HepG2 (cell line): Measurements from ENCODE around the gene C6orf62. TPM values are rescaled to one million over a fixed set of nuclear protein-coding genes. Genes with fewer than 3 reads are reported as not detected.

Experiments used
- BHLHE40 ChIP-seq: IDR thresholded peaks from 2 replicates; pipeline ENCODE4 v1.6.1; 2011; ENCODE audit warnings: low read length, improper control_type of control experiment
- DMAP1 ChIP-seq: IDR thresholded peaks from 2 replicates; pipeline ENCODE4 v1.6.1; 2016
- GATAD2A ChIP-seq: IDR thresholded peaks from 2 replicates; pipeline ENCODE4 v1.6.1; 2016
- HIVEP1 ChIP-seq: sonication (generic); formaldehyde crosslinking; IDR thresholded peaks from 2 replicates; pipeline ENCODE4 v1.4.0; 2020; ENCODE audit warnings: mild to moderate bottlenecking, missing genetic modification reagents
- IRF1 ChIP-seq: sonication (generic); formaldehyde crosslinking; IDR thresholded peaks from 2 replicates; pipeline ENCODE4 v1.4.0; 2020; ENCODE audit warnings: low read depth, mild to moderate bottlenecking, missing genetic modification reagents
- KDM2A ChIP-seq: sonication (generic); formaldehyde crosslinking; IDR thresholded peaks from 2 replicates; pipeline ENCODE4 v1.4.0; 2020; ENCODE audit warnings: low read depth, missing genetic modification reagents, borderline replicate concordance
- NAIF1 ChIP-seq: sonication (generic); formaldehyde crosslinking; IDR thresholded peaks from 2 replicates; pipeline ENCODE4 v1.5.0; 2020; ENCODE audit warnings: mild to moderate bottlenecking, missing genetic modification reagents, borderline replicate concordance
- NFAT5 ChIP-seq: sonication (generic); formaldehyde crosslinking; IDR thresholded peaks from 2 replicates; pipeline ENCODE4 v1.4.0; 2020; ENCODE audit warnings: missing genetic modification reagents
- NFKBIZ ChIP-seq: IDR thresholded peaks from 2 replicates; pipeline ENCODE4 v1.6.1; 2018; ENCODE audit warnings: missing genetic modification reagents, missing compliant biosample characterization
- PAWR ChIP-seq: sonication (generic); formaldehyde crosslinking; IDR thresholded peaks from 2 replicates; pipeline ENCODE4 v1.4.0; 2020; ENCODE audit warnings: missing genetic modification reagents, mild to moderate bottlenecking, borderline replicate concordance
- PHF8 ChIP-seq: sonication (generic); formaldehyde crosslinking; IDR thresholded peaks from 2 replicates; pipeline ENCODE4 v1.5.0; 2020; ENCODE audit warnings: missing genetic modification reagents
- RELA ChIP-seq: sonication (generic); formaldehyde crosslinking; IDR thresholded peaks from 2 replicates; pipeline ENCODE4 v1.4.0; 2020; ENCODE audit warnings: missing genetic modification reagents
- SIN3B ChIP-seq: fragments of 150-350 bp; IDR thresholded peaks from 2 replicates; pipeline ENCODE4 v1.6.1; 2014; ENCODE audit warnings: low read length
- TFDP2 ChIP-seq: sonication (generic); formaldehyde crosslinking; IDR thresholded peaks from 2 replicates; pipeline ENCODE4 v1.4.0; 2020; ENCODE audit warnings: missing genetic modification reagents
- YEATS4 ChIP-seq: sonication (generic); formaldehyde crosslinking; IDR thresholded peaks from 2 replicates; pipeline ENCODE4 v1.4.0; 2020; ENCODE audit warnings: missing genetic modification reagents, borderline replicate concordance
- YY1 ChIP-seq: IDR thresholded peaks from 2 replicates; pipeline ENCODE4 v1.6.1; 2011; ENCODE audit warnings: low read length, low read depth, moderate library complexity, mild to moderate bottlenecking; ENCODE audit not compliant: insufficient read depth, insufficient replicate concordance
- ZFP36L2 ChIP-seq: sonication (generic); formaldehyde crosslinking; IDR thresholded peaks from 2 replicates; pipeline ENCODE4 v1.4.0; 2020; ENCODE audit warnings: missing genetic modification reagents
- ZNF282 ChIP-seq: fragments of 450-650 bp; IDR thresholded peaks from 2 replicates; pipeline ENCODE4 v1.6.1; 2018; ENCODE audit not compliant: partially characterized antibody
- ZNF558 ChIP-seq: sonication (generic); formaldehyde crosslinking; IDR thresholded peaks from 2 replicates; pipeline ENCODE4 v1.9.0; 2022; ENCODE audit warnings: mild to moderate bottlenecking, missing genetic modification reagents, borderline replicate concordance
- ZNF614 ChIP-seq: IDR thresholded peaks from 2 replicates; pipeline ENCODE4 v1.6.1; 2018; ENCODE audit warnings: missing biosample characterization, missing genetic modification reagents, inconsistent platforms, borderline replicate concordance
- polyA plus RNA-seq, 8 experiments: library from polyadenylated mRNA; depleted of rRNA in 3 of 8; stranded (reverse) in 7 of 8; unstranded in 1 of 8; fragments of >200 nt; fragmentation: Illumina TruSeq in 4 of 8; extraction: Trizol in 4 of 8; gene quantifications; 2 replicates each; pipeline versions ENCODE4 v1.2.1 to v1.2.3, GENCODE V29; 2011 to 2016; ENCODE audit warnings: low read depth in 4 of 8, missing spikeins in 1 of 8, mixed read lengths in 1 of 8; ENCODE audit not compliant: insufficient read depth in 1 of 8
- total RNA-seq, 5 experiments: library from RNA; depleted of rRNA; stranded (reverse); fragments of >200 nt; fragmentation: Illumina TruSeq; extraction: Trizol; gene quantifications; 2 replicates each; pipeline ENCODE4 v1.2.3, GENCODE V29; 2016; ENCODE audit warnings: low read depth in 1 of 5
- TF ChIP-seq, protein P1 (sequence below): sonication (generic); formaldehyde crosslinking; IDR thresholded peaks from 2 replicates; pipeline ENCODE4 v1.4.0; 2020; ENCODE audit warnings: missing genetic modification reagents, mild to moderate bottlenecking, borderline replicate concordance

Gene C6orf62
- total and polyA plus RNA-seq, 2 of the 13 experiments (the other 11 are each of a cell fraction or from before 2014, with no cell fraction given) = 54.8 to 90.4 TPM

DNA sequence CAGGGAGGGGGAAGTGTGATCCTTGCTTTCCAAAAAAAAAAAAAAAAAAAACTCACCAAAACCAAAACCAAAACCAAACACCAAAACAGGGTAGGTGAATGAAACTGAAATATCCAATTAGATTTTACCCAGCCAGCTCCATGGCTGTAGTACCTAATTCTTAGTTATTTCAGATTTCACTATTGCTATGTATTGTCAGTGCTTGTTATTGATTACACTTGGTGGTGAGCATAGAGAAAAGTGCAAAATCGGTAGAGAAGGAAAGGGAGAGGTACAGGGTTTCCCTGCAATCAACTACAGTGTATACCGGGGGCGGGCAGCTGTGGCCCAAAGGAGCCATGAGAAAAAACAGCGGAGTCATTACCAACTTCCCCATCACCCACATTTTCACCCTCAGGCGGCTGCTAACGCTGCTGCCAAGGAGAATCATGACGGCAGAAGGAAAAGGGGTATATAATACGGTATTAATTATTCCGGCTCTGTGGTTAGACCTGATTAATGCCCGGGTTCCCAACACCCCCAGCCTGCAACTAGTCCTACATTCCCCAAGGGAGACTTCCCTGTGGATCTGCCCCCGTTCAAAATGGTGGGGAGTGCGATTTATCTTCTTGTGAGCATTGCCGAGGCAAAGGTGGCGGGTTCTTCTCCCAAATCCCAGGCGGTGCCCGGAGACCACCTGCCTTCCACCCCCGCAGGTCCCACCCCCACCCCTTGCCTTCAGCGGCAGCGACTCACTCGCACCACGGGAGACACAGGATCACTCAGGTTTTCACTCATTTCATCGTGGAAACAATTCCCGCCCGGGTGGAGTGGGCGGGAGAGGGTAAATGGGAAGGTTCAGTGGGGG lies at the start of gene C6orf62 (continued):
- TF ChIP-seq TFDP2 (CRISPR knock-in tag) (0 out of 2 replicates have a peak, but pooled peaks have one; percentile 31), PAWR (no peak), ZFP36L2 (CRISPR knock-in tag) (no peak), NFKBIZ (no peak), HIVEP1 (CRISPR knock-in tag) (peak; percentile 42; the same call in 1 of the 2 replicates), KDM2A (CRISPR knock-in tag) (no peak), YY1 (peak; percentile 30), ZNF558 (0 out of 2 replicates have a peak, but pooled peaks have one; percentile 19), SIN3B (0 out of 2 replicates have a peak, but pooled peaks have one; percentile 8), IRF1 (CRISPR knock-in tag) (no peak), NAIF1 (no peak), ZNF282 (no peak), GATAD2A (CRISPR knock-in tag) (0 out of 2 replicates have a peak, but pooled peaks have one; percentile 10), NFAT5 (no peak), BHLHE40 (no peak), YEATS4 (peak; percentile 12; the same call in 1 of the 2 replicates), ZNF614 (CRISPR knock-in tag) (peak; percentile 38; the same call in 1 of the 2 replicates), RELA (CRISPR knock-in tag) (no peak), PHF8 (CRISPR knock-in tag) (no peak), DMAP1 (no peak)
- TF ChIP-seq, protein P1, sequence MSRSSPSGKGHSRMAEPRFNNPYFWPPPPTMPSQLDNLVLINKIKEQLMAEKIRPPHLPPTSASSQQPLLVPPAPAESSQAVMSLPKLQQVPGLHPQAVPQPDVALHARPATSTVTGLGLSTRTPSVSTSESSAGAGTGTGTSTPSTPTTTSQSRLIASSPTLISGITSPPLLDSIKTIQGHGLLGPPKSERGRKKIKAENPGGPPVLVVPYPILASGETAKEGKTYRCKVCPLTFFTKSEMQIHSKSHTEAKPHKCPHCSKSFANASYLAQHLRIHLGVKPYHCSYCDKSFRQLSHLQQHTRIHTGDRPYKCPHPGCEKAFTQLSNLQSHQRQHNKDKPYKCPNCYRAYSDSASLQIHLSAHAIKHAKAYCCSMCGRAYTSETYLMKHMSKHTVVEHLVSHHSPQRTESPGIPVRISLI (CRISPR knock-in tag) = no peak
